PC-3 (cell line): ENCODE measurements around the gene MTFR1L. TPM values are rescaled to one million over a fixed set of nuclear protein-coding genes. Genes with fewer than 3 reads are reported as not detected.

ENCODE experiments used
- ATAC-seq: fragments of 200-7000 bp; cut with Tn5 transposase; 2 replicates; pipeline ENCODE4 v1.9.1; 2020; ENCODE audit warnings: mild to moderate bottlenecking, moderate library complexity
- BruUV-seq: library from RNA; stranded (reverse); fragments of 400-500 nt; replicated peaks from 2 replicates; lab custom pipeline; 2021; lab: Mats Ljungman, UMichigan
- CTCF ChIA-PET: fragments of 300-600 bp; sonication (Branson Sonifier 250); formaldehyde crosslinking; loops from one replicate; lab custom pipeline; 2022; ENCODE audit warnings: antibody characterized with exemption; lab: Charles Lee
- POLR2A ChIA-PET: fragments of 300-600 bp; sonication (Branson Sonifier 250); formaldehyde crosslinking; loops from one replicate; lab custom pipeline; 2022; ENCODE audit warnings: antibody characterized with exemption; ENCODE audit not compliant: unreplicated experiment; lab: Charles Lee
- DNase-seq: peaks from one replicate; pipeline ENCODE4 v3.0.0-alpha.2; 2015
- H2AFZ ChIP-seq: fragments of 300-600 bp; sonication (generic); 2 replicates; pipeline ENCODE4 v1.6.0; 2016; ENCODE audit warnings: antibody characterized with exemption, low read length
- H3F3A ChIP-seq: fragments of 300-600 bp; sonication (generic); one replicate; pipeline ENCODE4 v1.6.0; 2017; ENCODE audit warnings: antibody characterized with exemption, low read length, control low read depth, mild to moderate bottlenecking; ENCODE audit not compliant: unreplicated experiment
- H3K27ac ChIP-seq: fragments of 300-600 bp; sonication (generic); 2 replicates; pipeline ENCODE4 v1.5.1; 2016; ENCODE audit warnings: mild to moderate bottlenecking, low read length
- H3K27me3 ChIP-seq: fragments of 300-600 bp; sonication (generic); 2 replicates; pipeline ENCODE4 v1.6.1; 2016; ENCODE audit warnings: low read length, mixed read lengths
- H3K36me3 ChIP-seq: fragments of 300-600 bp; sonication (generic); 2 replicates; pipeline ENCODE4 v1.6.1; 2016; ENCODE audit warnings: low read depth, mixed run types, low read length, mixed read lengths
- H3K4me1 ChIP-seq: fragments of 300-600 bp; sonication (generic); 2 replicates; pipeline ENCODE4 v1.5.1; 2016; ENCODE audit warnings: low read length; ENCODE audit not compliant: insufficient read depth
- H3K4me2 ChIP-seq: fragments of 300-600 bp; sonication (generic); 2 replicates; pipeline ENCODE4 v1.6.0; 2016; ENCODE audit warnings: low read length
- H3K4me3 ChIP-seq: fragments of 300-600 bp; sonication (generic); 2 replicates; pipeline ENCODE4 v1.5.1; 2016; ENCODE audit warnings: mild to moderate bottlenecking, low read length, mixed read lengths
- H3K79me2 ChIP-seq: fragments of 300-600 bp; sonication (generic); 2 replicates; pipeline ENCODE4 v1.6.1; 2017; ENCODE audit warnings: low read length, mixed read lengths
- H3K9ac ChIP-seq: fragments of 300-600 bp; sonication (generic); 2 replicates; pipeline ENCODE4 v1.6.0; 2016; ENCODE audit warnings: mild to moderate bottlenecking, low read length
- H3K9me2 ChIP-seq: fragments of 300-600 bp; sonication (generic); replicated peaks from 2 replicates; pipeline ENCODE4 v1.6.1; 2016; ENCODE audit warnings: mixed run types, low read length, mixed read lengths
- H3K9me3 ChIP-seq: fragments of 300-600 bp; sonication (generic); 2 replicates; pipeline ENCODE4 v1.6.1; 2016; ENCODE audit warnings: low read length, mixed read lengths
- H4K20me1 ChIP-seq: fragments of 300-600 bp; sonication (generic); 2 replicates; pipeline ENCODE4 v1.6.1; 2016; ENCODE audit warnings: low read length, mixed read lengths
- EZH2 ChIP-seq: fragments of 300-600 bp; sonication (generic); IDR thresholded peaks from one replicate; pipeline ENCODE4 v1.6.1; 2017; ENCODE audit warnings: antibody characterized with exemption, mild to moderate bottlenecking, low read length; ENCODE audit not compliant: unreplicated experiment
- EZH2phosphoT487 ChIP-seq: fragments of 300-600 bp; sonication (generic); IDR thresholded peaks from 2 replicates; pipeline ENCODE4 v1.6.1; 2018; ENCODE audit warnings: mild to moderate bottlenecking, antibody characterized with exemption, low read length, borderline replicate concordance
- intact Hi-C: fragments of 100-400 bp; cut with micrococcal nuclease; formaldehyde crosslinking; loops from 2 replicates; pipeline ENCODE4 v1.9.0; 2023
- total RNA-seq: library from RNA; depleted of rRNA; stranded (reverse); fragments of >200 nt; gene quantifications from 2 replicates; pipeline ENCODE4 v1.2.3, GENCODE V29; 2014
- TF ChIP-seq, protein P1 (sequence below): fragments of 300-600 bp; sonication (generic); conservative IDR thresholded peaks from 2 replicates; pipeline ENCODE4 v1.5.1; 2017; ENCODE audit warnings: antibody characterized with exemption, low read depth, mild to moderate bottlenecking, low read length

Gene MTFR1L
- total RNA-seq, 1 experiment from 2014 or later, result 35.6 TPM

GRCh38 chr1:25779894-25780293, 39.9 kb upstream of the MTFR1L start:
- CTCF ChIA-PET, result interaction anchor here (1.1 kb wide), 1 partner anchor 171 kb away, joined by 3 read pairs; no protein-coding TSS in a partner anchor
- Histone ChIP-seq H3K9me2 (no peaks in the 10 kb centered on the region), H3K4me3 (no peak overlapping the region), H3K4me1 (peaks cover 6% of the 10 kb centered on the region; the same call in 1 of the 2 replicates), H3K27me3 (no peaks in the 10 kb centered on the region), H3F3A (no peaks in the 10 kb centered on the region), H3K27ac (no peak overlapping the region), H3K9ac (no peak overlapping the region), H3K79me2 (no peaks in the 10 kb centered on the region), H2AFZ (no peak overlapping the region), H4K20me1 (no peaks in the 10 kb centered on the region), H3K9me3 (no peaks in the 10 kb centered on the region), H3K36me3 (no peaks in the 10 kb centered on the region), H3K4me2 (no peak overlapping the region)
- POLR2A ChIA-PET, result no interaction called here
- no peak for ATAC-seq
- no peak for TF ChIP-seq EZH2
- TF ChIP-seq, protein P1, sequence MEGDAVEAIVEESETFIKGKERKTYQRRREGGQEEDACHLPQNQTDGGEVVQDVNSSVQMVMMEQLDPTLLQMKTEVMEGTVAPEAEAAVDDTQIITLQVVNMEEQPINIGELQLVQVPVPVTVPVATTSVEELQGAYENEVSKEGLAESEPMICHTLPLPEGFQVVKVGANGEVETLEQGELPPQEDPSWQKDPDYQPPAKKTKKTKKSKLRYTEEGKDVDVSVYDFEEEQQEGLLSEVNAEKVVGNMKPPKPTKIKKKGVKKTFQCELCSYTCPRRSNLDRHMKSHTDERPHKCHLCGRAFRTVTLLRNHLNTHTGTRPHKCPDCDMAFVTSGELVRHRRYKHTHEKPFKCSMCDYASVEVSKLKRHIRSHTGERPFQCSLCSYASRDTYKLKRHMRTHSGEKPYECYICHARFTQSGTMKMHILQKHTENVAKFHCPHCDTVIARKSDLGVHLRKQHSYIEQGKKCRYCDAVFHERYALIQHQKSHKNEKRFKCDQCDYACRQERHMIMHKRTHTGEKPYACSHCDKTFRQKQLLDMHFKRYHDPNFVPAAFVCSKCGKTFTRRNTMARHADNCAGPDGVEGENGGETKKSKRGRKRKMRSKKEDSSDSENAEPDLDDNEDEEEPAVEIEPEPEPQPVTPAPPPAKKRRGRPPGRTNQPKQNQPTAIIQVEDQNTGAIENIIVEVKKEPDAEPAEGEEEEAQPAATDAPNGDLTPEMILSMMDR, result no peak
- TF ChIP-seq EZH2phosphoT487, result no peak
- intact Hi-C loops, result no loop called here
- no peak for DNase-seq
- BruUV-seq, result no TSS peak

DNA sequence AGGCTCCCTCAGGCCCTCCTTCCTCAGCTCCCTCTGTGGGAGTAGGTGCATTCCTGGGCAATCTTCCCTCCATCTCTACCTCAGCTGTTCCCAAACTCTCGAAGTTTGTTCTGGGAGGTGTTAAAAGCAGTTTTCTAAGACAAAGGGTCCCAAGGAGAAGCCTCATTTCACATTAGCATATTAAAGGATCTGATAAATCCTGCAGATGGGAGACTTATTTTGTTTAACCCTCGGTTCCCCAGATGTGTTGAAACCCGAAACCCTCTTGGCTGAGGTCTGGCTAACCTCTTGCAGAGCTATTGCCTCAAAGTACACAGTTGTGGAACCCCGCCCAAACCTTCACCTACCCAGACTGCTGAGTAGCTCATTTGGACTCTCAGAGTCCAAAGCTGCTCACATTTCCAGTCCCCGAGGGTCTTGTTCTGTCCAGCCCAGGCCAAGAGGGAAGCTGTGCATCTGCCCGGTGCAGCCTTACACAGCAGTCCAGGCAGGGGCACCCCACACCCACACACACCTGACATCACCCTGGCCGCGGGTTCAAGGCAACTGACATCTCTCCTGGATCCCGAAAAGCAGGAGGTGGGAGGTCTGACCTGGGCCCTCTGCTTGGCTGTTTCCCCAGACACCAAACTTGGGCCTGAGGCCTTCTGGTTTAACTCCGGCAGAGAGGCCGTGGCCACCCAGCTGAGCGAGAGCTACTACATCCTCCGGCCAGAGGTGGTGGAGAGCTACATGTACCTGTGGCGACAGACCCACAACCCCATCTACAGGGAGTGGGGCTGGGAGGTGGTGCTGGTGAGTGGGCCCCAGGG, 39.2 kb upstream of the MTFR1L start:
- no peaks in the 10 kb centered on the region for H3K9me3 ChIP-seq
- no peak for TF ChIP-seq EZH2
- TF ChIP-seq EZH2phosphoT487, result no peak
- TF ChIP-seq, protein P1, result no peak
- CTCF ChIA-PET, result interaction anchor here (1.1 kb wide), 1 partner anchor 172 kb away, joined by 3 read pairs; no protein-coding TSS in a partner anchor

DNA sequence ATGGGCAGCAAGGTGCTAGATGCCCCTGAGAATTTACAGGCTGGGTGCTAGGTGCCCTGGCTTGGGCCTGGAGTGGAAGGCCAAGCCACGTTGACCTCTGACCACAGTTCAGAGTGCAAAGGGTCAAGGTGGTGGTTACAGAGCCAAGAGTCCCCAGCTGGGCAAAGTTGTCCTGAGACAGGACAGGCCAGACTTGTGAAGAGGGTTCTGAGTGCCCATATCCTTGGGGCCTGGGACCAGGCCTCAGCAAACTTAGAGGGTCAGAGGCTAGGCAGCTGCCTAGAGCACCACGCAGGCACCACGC, 38.7 kb upstream of the MTFR1L start:
- ChIA-PET CTCF (interaction anchor here (1.1 kb wide), 1 partner anchor 172 kb away, joined by 3 read pairs; no protein-coding TSS in a partner anchor), POLR2A (no interaction called here)
- H3K4me2 ChIP-seq, result no peak overlapping the region
- H3K4me1 ChIP-seq, result peaks cover 6% of the 10 kb centered on the region; the same call in 1 of the 2 replicates
- ATAC-seq (no peak), DNase-seq (no peak)
- H3F3A ChIP-seq, result no peaks in the 10 kb centered on the region
- no peaks in the 10 kb centered on the region for H3K79me2 ChIP-seq
- no peak overlapping the region for H3K27ac ChIP-seq
- no peaks in the 10 kb centered on the region for H3K9me2 ChIP-seq
- intact Hi-C loops, result no loop called here
- H3K9ac ChIP-seq, result no peak overlapping the region
- no peaks in the 10 kb centered on the region for H3K9me3 ChIP-seq
- no peaks in the 10 kb centered on the region for H4K20me1 ChIP-seq
- H3K36me3 ChIP-seq, result no peaks in the 10 kb centered on the region
- H2AFZ ChIP-seq, result no peak overlapping the region
- H3K4me3 ChIP-seq, result no peak overlapping the region
- no peaks in the 10 kb centered on the region for H3K27me3 ChIP-seq
- TF ChIP-seq EZH2phosphoT487, result no peak
- TF ChIP-seq, protein P1, result no peak
- TF ChIP-seq EZH2, result no peak
- BruUV-seq, result no TSS peak

More for the DNA sequence above, 39.2 kb upstream of the MTFR1L start:
- Histone ChIP-seq H4K20me1 (no peaks in the 10 kb centered on the region), H3K4me3 (no peak overlapping the region), H2AFZ (no peak overlapping the region), H3K9ac (no peak overlapping the region), H3K4me1 (peaks cover 6% of the 10 kb centered on the region; the same call in 1 of the 2 replicates), H3K79me2 (no peaks in the 10 kb centered on the region), H3K36me3 (no peaks in the 10 kb centered on the region), H3K4me2 (no peak overlapping the region), H3F3A (no peaks in the 10 kb centered on the region), H3K27ac (no peak overlapping the region), H3K9me2 (no peaks in the 10 kb centered on the region), H3K27me3 (no peaks in the 10 kb centered on the region)
- peak; percentile 48 for DNase-seq
- ATAC-seq, result peak; percentile 72
- intact Hi-C loops, result no loop called here
- POLR2A ChIA-PET, result no interaction called here
- no TSS peak for BruUV-seq
